ENCODE measurements around the gene APOC3.
"Not testable (repeated sequence)": the region's sequence is repeated elsewhere in the genome, so short reads cannot be mapped to it uniquely, and the experiment has no call there.

The APOC3 gene

DNA sequence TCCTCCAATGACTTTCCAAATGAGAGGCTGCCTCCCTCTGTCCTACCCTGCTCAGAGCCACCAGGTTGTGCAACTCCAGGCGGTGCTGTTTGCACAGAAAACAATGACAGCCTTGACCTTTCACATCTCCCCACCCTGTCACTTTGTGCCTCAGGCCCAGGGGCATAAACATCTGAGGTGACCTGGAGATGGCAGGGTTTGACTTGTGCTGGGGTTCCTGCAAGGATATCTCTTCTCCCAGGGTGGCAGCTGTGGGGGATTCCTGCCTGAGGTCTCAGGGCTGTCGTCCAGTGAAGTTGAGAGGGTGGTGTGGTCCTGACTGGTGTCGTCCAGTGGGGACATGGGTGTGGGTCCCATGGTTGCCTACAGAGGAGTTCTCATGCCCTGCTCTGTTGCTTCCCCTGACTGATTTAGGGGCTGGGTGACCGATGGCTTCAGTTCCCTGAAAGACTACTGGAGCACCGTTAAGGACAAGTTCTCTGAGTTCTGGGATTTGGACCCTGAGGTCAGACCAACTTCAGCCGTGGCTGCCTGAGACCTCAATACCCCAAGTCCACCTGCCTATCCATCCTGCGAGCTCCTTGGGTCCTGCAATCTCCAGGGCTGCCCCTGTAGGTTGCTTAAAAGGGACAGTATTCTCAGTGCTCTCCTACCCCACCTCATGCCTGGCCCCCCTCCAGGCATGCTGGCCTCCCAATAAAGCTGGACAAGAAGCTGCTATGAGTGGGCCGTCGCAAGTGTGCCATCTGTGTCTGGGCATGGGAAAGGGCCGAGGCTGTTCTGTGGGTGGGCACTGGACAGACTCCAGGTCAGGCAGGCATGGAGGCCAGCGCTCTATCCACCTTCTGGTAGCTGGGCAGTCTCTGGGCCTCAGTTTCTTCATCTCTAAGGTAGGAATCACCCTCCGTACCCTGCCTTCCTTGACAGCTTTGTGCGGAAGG is 2.9 kb downstream of the APOC3 start:
- no peak for DNase-seq

DNA sequence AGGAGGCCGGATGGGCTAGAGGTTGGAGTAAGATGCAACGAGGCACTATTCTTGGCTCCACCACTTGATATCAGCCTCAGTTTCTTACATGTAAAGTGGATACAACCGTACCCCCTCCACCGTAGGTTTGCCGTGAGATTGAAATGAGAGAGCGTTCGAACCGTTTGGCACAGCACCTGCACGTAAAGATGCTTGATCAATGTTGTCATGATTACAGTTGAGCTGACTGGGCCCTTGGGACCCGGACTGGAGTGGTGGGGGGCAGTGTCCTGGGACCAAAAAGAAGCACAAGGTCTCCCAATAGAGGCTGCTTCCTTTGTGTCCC is 3.7 kb downstream of the APOC3 start:
- DNase-seq = no peak

DNA sequence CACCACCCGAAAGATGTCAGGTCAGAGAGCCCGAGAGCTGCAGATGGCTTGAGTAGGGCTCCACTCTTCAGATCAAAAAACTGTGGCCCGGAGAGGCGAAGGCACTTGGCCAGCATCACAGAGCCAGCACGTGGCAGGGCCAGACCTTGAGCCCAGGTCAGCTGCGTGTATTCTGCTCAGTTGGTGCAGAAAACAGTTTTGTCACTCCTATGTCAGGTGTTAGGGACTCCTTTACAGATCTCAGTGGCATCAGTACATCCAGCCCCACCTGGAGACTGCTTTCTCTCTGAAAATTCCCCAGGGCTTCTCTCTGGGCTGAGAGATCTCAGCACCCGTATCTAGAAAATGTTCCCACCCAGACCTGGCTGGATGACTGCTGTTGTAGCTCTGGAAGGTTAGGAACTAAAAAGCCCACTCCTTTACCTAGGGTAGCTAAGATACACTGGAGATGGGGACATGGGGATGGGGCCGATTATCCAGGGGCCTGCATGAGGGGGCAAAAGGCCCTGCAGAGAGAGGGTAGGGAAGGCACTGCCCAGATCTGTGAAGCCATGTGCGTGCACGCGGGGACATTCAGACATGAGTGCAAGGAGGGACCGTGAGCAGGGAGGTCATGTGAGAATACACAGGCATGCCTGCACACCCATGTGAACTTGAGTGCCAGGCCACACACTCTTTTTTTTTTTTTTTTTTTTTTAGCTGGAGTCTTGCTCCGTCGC is 4.3 kb downstream of the APOC3 start:
- DNase-seq = no peak

DNA sequence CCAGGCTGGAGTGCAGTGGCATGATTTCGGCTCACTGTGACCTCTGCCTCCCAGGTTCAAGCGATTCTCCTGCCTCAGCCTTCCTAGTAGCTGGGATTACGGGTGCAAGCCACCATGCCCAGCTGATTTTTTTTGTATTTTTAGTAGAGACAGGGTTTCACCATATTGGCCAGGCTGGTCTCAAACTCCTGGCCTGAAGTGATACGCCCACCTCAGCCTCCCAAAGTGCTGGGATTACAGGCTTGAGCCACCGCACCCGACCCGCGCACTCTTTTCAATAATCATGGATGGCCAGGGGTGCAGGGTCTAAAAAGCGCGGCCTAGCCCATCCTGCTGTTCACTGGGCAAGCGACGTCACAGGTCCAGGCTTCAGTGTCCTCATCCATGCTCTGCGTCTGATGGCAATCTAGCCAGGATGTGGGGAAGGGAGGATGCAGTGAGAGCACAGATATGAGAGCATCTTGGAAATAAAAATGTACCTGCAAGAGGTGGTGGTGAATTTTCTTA is 4.9 kb downstream of the APOC3 start:
- not testable (repeated sequence) for DNase-seq

DNA sequence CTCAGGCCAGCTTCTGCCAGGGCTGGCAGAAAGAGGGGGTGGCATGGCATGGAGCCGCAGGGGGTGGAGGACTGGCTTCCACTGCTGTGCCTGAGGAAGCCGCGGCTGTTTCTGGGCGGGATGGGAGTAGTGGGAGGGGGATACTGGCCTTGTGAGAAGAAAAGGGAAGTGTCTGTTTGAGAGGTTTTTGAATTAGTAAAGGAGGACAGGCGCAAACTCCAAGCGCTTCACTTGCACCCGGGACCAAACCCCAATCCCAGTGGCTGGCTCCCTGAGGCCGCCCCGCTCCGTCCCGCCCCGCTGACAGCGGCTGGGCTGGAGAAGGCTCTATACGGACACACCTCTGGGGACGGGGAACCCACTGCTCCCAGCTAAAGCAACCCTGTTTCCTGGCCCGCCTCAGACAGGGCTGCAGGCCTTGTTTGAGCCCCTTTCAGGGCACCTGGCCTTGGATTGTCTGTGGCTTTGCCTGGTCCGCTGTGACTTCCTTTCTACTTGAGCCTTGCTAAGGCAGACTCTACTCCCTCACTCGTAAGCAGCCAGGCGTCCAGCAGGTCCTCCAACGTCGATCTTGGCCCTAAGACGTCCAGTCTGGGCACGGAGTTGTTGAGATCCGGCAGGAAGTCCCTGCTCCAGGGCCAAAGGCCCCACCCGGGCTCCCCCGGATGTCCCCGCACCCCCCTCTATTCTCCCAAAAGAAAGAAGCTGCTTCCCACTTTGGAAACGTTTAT is 5.5 kb downstream of the APOC3 start:
- DNase-seq = peak in 1 of 4 experiments; percentile 16

DNA sequence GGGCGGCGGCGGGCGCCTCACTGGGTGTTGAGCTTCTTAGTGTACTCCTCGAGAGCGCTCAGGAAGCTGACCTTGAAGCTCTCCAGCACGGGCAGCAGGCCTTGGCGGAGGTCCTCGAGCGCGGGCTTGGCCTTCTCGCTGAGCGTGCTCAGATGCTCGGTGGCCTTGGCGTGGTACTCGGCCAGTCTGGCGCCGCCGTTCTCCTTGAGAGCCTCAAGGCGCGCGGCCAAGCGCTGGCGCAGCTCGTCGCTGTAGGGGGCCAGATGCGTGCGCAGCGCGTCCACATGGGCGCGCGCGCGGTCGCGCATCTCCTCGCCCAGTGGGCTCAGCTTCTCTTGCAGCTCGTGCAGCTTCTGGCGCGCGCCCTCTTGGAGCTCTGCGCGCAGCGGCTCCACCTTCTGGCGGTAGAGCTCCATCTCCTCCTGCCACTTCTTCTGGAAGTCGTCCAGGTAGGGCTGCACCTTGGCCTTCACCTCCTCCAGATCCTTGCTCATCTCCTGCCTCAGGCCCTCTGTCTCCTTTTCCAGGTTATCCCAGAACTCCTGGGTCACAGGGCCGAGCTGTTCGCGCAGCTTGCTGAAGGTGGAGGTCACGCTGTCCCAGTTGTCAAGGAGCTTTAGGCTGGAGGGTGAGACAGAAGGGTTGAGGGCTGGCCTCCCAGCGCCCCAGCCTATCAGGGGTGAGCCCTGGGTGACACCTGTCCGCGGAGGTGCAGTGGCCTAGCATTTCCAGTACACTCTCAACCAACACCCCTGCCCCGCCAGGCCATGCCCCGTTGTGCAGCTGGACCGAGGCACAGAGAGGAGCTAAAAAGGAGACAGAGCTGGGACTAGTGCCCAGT is 6.3 kb downstream of the APOC3 start:
- DNase-seq = peak; percentile 14 to 80 (median 47)

DNA sequence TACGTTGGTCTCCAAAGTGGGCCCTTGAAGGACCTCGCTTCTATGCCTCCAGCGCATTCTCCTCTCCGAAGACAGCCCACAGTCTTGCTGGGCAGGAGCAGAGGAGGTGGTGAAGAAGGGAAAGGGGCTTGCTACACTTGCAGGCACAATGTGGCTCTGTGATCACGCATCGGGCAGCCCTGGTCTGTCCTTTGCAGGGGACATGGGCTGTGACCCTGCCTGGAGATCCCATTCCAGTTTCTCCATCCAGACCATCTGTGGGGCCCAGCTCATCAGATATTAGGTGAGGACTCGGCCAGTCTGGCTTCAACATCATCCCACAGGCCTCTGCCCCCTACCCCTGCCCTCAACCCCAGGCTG is 6.9 kb downstream of the APOC3 start:
- no peak for DNase-seq

DNA sequence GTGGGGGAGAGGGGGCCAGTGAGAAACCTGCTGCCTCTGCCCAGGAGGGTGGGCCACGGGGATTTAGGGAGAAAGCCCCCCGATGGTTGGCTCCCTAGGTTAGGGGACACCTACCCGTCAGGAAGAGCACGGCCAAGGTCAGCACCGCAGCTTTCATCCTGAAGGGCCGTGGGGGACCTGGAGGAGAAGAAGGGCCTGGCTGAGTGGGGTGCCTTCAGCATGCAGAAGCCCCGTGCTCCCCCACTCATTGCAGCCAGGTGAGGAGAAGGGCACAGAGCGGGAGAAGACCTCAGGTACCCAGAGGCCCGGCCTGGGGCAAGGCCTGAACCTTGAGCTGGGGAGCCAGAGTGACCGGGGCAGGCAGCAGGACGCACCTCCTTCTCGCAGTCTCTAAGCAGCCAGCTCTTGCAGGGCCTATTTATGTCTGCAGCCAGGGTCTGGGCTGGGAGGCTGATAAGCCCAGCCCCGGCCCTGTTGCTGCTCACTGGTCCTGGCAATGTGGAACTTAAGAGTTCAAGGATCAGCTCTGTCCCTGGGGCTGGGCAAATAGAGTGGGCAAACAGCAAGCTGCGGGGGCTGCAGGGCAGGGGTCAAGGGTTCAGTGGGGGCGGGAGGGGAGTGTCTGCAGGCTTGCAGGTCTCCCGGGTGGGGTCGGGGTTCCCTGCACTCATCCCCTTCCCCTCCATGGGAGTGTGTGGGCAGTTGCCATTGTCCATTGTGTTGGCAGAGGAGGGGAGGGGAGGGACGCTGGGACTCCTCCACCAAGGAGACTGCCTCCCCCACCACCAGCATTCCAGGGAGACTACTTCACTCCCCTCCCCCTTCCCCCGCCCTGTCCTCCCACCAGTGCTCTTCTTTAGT is 7.8 kb downstream of the APOC3 start, which contains the start of gene APOA1:
APOA1 (minus strand) TSS at position 392 of the 861 bp plus-strand sequence; CDS start at position 157, 235 bp downstream.
- DNase-seq = no peak

DNA sequence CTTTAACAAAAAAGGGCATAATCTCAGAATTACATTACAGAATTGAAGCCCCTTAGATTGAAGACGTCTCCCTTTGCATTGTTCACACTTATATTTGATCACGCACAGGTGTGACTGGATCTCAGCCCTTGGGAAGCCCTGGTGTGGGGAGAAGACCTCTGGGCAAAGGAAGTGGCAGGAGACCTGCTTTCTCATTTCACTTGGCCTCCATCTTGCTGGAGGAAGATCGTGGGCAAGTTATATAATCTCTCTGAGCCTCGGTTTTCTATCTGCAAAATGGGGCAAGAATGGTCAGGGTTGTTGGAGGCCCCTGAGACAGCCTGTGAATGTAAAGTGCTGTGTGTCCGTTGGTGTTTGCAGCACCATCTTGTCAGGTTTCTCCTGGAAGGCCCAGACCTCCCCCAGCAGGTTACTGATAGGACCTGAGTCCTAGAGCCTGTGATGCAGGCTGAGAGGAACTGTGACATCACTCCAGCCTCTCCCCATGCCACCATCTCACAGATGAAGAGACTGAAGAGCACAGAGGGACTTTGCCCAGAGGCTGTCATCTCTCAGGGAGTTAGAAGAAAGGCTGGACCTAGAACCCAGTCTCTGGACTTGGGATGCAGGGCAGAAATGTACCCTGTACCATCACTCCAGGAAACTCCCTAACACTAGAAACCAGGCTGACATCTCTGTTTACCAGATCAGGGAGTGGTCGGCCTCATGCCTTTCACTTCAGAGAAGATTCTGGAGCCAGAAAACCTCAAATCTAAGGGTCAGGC is 8.8 kb downstream of the APOC3 start:
- DNase-seq = no peak

DNA sequence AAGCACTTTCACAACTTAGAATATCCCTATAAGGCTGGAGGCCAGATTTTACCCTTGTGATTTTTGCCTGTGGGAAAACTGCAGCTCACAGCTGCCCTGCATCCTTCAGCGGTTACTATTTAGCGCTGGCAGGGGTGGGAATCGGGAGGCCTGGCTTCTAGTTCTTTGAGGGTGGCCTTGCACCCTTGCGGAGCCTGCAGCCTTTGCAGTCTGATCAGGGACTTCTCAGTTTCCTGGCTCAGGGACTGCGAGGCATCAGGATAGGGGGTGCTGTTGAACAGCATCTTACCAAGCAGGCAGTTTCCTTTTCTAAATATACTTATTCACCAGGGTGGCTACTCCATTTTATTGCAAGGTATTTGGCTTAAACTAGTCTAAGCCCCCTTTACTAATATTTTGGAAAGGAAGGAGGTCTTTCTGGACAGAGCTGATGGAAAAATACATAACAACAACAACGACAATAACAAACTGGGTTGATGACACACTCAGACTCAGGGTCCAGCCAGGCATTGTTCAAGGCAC is 10.6 kb downstream of the APOC3 start:
- no peak for DNase-seq

DNA sequence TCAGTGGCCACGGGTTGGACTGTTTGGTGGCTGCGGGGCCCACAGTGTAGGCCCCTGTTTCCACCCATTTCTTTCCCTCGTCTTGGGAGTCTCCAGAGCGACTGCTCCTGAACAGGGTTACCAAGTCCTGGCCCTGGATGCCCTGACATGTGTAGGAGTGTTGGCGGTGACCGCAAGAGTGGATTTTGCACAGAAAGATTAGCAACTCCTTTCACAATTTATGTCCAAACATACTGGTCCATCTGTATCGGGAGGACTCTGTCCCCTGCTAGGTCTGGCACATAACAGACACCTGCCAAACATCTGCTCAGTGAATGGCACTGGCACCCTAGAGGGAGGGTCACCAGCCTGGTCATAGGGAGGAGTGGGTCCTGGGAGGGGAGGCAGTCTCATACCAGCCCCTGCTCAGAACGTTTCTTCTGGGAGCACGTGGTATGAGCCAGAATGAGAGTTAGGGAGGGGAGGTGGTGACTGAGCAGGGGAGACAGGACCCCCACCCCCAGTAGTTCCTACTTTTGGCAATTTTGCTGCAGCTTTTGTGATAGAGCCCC is 11.1 kb downstream of the APOC3 start:
- DNase-seq = no peak

DNA sequence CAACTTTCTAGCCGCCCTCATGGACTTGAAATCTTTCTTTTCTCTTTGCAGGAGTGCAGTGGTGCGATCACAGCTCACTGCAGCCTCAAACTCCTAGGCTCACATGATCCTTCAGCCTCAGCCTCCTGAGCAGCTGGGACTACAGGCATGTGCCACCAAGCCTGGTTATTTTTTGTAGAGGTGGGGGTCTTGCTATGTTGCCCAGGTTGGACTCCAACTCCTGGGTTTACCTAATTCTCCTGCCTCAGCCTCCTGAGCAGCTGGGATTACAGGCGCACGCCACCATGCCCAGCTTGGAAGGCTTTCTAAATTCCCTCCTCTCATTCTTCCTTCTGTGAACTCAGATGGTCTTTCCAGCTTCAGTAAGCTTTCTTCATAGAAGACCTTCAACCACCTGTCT is 12.4 kb downstream of the APOC3 start:
- no peak for DNase-seq

DNA sequence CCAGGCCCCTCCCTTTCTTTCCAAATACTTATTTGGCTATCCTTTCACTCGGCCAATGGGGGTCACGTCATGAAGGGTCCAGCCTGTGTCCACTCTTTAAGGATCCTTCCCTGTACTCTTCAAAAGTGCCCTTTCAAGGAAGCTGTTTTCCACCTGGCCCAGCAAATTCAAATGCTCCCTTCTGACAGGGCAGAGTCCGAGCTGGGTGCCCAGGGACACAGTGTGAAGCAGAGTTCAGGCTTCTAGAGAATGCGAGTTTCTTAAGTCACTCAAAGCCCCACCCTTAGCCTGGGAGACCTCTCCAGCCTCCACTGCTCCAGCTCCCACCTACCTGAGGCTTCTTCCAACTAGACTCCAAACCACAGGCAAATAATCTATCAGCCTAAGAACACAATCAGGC is 13.2 kb downstream of the APOC3 start:
- no peak for DNase-seq

DNA sequence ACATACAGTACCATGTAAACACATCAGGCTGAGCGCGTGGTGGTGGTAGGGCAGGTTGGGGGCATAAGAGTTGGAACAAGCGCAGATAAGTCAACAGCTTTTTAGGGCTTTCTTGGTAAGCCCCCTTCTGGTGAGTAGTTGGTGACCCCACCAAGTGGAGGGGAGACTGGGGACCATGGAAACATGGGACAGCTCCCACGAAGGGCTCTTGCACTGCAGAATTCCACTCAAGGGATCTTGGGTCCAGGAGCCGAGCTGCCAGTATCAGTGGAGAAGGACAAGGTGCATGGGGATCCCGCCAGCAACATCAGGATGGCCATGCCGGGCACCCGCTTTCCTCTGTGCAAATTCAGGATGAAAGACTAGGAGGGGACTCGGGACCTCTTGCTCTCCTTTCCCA is 14.0 kb downstream of the APOC3 start:
- no peak for DNase-seq

DNA sequence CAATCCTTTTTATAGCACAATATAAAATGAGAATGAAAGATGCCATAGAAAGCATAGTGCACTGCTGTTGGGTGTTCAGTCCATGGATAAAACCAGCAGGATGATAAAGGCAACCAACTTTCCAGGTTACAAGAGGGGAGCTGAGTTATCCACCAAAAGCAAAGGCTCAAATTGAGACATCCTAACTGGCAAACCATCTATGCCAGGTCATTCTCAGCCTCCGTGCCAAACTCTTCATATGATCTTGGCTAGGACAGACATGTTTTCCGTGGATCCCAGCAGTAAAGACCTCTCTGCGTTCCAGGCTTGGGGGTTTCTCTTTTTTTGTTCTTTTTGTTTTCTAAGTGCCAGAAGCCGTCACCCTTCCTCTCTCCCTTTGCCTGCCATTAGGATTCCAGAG is 15.0 kb downstream of the APOC3 start:
- DNase-seq = no peak

DNA sequence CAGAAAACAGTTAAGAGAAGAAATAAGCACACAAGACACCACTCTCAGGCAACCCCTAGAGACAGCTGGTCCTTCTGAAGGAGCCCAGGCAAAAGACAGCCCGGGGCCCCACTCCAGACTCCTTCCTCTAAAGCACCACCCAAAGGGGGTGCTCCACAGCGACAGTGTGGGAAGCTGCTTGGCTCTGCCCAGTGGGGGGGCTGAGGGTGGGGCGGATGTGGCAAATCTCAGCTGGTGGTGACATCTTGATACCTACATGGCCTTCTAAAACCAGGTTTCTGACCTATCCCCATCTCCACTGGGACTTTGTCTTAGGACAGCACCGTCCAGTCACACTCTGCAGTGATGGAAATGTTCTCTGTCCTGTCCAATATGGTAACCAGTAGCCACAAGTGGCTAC is 17.9 kb downstream of the APOC3 start:
- DNase-seq = no peak

DNA sequence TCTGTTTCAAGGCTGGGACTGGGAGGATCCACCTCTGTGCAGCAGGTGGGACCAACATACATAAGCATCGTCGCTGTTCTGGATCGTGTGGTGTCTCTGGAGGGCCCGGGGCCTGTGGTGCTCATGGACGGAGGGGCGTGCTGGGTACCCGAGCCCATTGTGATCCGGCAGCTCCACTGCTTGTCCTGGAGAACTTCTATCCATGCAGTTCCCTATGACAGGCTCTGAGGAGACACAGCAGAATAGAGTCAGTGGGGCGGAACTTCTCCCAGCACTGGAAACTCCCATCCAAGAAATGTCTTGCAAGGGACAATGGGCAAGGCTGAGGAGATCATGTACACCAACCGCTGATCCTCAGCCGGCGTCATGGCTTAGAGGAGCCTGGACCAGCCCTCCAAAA is 19.4 kb downstream of the APOC3 start:
- no peak for DNase-seq

DNA sequence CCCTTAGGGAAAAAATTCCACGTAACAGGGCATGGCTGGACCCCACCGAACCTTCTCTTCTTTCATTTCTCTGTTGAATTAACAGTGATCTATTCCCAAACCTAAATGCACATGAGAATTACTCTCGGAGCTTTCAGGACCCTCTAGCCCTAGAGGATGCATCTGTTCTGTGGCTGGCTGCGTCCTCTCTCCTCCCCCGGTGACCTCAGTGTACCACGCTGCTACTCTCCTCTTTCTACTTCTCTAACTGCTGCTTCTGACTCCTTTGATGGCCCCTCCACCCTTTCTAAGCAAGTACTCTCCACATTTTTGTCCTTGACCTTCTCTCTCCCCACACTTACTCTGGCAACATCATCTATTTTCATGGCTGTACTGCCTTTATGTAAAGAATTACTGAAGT is 19.8 kb downstream of the APOC3 start:
- DNase-seq = no peak

DNA sequence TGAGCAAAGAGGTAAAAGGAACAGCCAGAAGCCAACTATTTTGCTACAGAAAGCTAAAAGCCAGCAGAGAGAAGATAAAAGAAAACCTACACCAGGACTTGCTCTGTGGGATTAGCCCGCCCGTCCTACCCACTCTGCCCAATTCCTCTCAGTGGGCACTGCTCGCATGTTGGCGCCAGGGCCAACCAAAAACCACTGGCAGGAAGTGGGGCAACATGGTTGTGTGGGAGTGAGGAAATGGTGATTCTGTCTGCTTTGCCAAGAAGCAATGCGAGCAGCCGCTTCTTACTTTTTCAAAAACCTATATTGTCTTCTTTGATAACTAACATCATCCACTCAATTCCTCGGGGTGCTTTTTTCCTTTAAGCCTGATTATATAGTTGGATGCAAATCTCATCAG is 21.9 kb downstream of the APOC3 start:
- DNase-seq = peak in 1 of 4 experiments; percentile 20
